GM19099 (cell line): Measurements from ENCODE around the gene TTLL8.
A peak's percentile ranks its signal among the peaks of the same experiment; 100 is the strongest.

Experiments
- POLR2A ChIP-seq: IDR thresholded peaks from 3 replicates; pipeline ENCODE4 v1.6.1; 2011; ENCODE audit warnings: low read depth; ENCODE audit not compliant: insufficient read length; ENCODE audit errors: extremely low read depth

Gene TTLL8

DNA sequence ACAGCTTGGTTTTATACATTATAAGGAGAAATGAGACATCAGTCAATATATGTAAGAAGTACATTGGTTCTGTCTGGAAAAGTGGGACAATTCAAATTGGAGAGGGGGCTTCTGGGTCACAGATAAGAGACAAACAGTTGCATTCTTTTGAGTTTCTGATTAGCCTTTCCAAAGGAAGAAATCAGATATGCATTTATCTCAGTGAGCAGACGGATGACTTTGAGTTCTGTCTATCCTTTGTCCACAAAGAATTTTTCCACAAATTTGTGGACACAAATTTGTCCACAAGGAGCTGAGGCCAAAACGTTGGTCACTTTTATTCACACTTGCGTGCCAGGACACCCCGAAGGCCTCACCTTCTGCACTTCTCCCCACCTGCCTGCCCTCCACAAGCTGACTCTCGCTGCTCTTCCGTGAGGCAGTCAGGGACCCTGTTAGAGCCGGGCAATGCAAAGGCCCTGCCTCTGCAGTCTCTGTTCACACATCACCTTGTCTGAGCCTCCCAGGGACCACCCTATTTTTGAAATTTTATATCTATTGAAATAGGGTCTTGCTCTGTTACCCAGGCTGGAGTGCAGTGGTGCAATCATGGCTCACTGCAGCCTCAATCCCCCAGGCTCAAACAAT is 66.1 kb downstream of the TTLL8 start:
- TF ChIP-seq POLR2A: no peak

DNA sequence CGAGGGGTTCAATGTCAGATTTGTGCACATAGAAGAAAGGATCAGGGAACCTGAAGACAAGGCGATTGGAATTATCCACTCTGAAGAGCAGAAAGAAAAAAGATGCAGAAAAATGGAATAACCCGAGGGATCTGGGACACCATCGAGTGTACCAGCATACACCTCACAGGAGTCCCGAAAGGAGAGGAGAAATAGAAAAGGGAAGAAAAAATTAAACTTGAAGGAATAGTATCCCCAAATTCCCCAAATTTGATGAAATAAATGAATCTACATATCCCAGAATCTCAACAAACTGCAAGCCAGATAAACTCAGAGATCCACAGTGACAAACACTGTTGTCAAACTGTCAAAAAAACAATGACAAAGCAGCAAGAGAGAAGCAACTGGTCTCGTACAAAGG is 66.9 kb downstream of the TTLL8 start:
- no peak for TF ChIP-seq POLR2A

DNA sequence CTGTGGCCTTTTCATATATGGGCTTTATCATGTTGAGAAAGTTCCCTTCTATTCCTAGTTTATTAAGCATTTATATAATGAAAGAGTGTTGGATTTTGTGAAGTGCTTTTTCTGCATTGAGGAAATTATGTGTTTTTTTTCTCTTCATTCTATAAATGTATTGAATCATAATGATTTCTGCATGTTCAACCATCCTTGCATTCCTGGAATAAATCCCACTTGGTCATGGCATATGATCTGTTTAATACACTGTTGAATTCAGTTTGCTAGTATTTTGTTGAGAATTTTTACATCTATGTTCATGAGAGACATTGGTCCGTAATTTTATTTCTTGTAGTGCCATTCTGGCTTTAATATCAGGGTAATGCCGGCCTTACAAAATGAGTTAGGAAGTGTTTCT is 71.8 kb downstream of the TTLL8 start:
- TF ChIP-seq POLR2A: no peak

DNA sequence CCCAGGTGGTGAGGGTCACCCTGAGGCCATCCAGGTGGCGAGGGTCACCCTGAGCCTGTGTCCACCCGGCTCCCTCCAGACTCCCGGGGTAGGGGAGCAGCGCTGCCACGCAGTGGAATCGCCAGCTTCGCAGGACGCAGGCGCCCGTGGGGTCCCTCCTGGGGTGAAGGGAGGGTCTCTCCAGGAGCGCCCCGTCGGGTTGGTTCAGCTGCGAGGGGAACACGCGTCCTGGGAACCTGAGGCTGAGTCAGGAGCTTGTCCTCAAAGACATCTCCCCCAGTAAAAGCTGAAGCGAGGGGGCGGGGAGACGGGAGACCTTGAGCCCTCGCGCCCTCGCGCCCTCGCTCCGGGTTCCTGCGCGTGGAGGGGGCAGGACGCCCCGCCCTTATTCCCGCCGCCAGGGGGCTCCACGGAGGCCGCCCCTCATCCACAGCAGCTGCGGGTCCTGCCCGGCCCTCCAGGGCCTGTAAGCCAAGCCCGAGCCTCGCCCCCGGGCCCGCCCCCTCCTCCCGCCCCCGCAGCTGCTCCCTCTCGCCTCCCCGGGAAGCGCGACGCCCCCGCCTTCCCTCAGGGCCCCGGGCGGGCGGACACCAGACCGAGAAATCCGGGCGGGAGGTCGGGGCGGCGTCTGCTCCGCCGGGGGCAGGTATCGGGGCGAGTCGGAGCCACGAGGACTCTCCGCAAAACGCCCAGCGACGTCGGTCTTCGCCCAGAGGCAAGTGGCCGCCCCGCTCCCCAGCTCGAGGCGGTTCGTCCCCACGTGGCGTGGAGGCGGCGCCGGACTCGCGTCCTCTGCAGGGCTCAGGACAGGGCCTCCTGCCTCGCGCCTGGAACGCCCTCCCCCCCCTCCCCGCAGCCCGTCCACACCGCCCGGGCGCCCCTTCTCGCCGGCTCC is 74.7 kb downstream of the TTLL8 start:
- no peak for TF ChIP-seq POLR2A

DNA sequence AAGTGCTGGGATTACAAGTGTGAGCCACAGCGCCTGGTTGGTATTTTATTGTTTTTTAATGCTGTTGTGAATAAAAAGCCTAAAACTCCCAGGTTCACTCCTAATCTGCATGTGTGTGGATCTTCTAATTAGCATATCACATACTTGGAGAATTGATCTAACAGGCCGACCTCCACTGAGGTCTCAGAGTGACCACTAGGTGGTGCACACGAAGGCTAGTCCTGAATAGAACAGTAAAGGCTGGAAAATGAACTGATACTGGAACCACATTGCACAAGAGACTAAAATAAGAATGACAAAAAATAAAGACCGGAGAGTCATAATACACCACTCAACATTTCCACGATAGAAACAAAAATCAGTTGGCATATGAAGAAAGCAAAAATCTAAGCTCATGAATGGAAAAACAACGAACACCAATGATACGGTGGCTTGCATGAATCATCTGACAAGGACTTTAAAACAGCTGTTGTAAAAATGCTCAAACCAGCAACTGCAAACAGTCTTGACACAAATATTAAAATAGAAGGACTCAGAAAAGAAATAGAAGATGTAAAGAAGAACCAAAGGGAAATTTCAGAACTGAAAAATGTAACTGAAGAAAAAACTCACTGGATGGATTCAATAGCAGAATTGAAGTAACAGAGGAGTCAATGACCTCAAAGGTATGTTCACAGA is 78.4 kb downstream of the TTLL8 start:
- no peak for TF ChIP-seq POLR2A

DNA sequence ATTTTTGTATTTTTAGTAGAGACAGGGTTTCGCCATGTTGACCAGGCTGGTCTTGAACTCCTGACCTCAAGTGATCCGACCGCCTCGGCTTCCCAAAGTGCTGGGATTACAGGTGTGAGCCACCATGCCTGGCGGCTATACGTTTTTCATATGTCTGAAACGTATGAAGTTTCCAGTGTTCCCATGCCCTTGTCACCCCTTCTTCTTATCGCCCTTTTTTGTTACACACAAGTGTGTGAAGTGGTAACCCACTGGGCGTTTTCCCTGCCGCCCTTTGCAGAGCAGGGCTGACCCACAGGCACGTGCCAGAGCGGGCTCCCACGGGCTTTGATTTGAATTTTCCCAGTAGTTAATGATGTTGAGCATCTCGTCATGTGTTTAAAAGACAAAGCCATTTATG is 80.5 kb downstream of the TTLL8 start:
- TF ChIP-seq POLR2A: no peak

DNA sequence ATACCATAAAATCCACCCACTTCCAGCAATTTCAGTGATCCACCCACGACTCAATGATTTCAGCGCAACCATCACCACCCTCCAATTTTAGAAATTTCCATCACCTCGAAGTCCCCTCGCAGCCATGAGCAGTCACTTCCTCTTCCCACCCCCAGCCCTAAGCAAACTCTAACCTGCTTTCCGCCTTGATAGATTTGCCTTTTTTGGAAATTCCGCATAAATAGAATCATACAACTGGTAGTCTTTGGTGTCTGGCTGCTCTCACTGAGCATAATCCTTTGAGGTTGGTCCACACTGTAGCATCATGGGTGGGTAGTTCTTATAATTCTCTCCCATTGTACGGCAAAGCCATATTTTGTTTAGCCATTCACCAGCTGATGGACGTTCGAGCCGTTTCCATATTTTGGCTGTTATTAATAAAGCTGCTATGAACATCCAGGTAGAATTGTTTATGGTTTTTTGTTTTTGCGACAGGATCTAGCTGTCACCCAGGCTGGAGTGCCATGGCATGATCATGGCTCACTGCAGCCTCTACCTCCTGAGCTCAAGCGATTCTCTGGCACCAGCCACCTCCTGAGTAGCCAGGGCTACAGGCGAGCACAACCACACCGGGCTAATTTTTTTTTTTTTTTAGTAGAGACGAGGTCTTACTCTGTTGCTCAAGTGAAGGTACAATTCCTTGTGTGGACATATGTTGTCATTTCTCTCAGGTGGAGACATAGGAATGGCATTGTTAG is 81.5 kb downstream of the TTLL8 start:
- no peak for TF ChIP-seq POLR2A

DNA sequence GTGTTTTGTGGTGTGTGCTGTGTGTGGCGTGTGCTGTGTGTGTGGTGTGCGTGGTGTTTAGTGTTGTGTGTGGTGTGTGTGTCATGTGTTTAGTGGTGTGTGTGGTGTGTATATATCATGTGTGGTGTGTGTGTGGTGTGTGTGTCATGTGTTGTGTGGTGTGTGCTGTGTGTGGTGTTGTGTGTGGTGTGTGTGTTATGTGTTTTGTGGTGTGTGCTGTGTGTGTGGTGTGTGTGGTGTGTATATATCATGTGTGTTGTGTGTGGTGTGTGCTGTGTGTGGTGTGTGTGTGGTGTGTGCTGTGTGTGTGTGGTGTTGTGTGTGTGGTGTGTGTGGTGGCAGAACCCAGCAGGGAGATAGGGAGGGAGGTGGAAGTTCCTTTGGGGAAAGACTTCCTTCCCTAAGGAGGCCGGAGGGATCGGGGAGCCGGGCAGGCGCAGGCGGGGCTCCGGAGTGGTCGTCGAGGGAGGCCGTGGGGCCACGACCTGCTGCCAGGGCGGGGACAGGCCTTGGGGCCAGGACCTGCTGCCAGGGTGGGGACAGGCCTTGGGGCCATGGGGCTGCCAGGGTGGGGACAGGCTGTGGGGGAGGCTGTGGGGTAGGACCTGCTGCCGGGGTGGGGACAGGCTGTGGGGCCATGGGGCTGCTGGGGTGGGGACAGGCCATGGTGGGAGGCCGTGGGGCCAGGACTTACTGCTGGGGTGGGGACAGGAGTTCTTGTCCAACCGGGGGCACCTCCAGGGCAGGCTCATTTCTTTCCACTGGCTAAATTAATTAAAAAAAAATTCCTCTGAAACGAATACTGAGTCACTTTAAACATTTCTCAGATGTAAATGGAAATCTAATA is 82.3 kb downstream of the TTLL8 start:
- no peak for TF ChIP-seq POLR2A

DNA sequence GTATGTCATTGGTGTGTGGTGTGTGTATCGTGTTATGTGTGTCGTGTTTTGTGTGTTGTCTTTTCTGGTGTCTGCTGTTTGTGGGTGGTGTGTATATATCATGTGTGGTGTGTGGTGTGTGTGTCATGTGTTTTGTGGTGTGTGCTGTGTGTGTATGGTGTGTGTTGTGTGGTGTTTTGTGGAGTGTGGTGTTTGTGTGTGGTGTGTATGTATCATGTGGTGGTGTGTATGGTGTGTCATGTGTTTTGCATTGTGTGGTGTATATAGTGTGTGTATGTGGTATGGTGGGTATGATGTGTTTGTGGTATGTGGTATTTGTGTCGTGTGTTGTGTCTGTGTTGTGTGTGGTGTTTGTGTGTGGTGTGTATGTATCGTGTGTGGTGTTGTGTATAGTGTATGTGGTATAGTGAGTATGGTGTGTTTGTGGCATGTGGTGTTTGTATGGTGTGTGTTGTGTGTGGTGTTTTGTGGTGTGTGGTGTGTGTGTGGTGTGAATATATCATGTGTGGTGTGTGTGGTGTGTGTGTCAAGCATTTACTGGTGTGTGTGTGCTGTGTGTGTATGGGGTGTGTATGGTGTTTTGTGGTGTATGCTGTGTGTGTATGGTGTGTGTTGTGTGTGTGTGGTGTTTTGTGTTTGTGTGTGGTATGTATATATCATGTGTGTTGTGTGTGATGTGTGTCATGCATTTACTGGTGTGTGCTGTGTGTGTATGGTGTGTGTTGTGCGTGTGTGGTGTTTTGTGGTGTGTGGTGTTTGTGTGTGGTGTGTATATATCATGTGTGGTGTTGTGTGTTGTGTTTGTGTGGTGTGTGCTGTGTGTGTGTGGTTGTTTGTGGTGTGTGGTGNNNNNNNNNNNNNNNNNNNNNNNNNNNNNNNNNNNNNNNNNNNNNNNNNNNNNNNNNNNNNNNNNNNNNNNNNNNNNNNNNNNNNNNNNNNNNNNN is 84.8 kb downstream of the TTLL8 start:
- no peak for TF ChIP-seq POLR2A

DNA sequence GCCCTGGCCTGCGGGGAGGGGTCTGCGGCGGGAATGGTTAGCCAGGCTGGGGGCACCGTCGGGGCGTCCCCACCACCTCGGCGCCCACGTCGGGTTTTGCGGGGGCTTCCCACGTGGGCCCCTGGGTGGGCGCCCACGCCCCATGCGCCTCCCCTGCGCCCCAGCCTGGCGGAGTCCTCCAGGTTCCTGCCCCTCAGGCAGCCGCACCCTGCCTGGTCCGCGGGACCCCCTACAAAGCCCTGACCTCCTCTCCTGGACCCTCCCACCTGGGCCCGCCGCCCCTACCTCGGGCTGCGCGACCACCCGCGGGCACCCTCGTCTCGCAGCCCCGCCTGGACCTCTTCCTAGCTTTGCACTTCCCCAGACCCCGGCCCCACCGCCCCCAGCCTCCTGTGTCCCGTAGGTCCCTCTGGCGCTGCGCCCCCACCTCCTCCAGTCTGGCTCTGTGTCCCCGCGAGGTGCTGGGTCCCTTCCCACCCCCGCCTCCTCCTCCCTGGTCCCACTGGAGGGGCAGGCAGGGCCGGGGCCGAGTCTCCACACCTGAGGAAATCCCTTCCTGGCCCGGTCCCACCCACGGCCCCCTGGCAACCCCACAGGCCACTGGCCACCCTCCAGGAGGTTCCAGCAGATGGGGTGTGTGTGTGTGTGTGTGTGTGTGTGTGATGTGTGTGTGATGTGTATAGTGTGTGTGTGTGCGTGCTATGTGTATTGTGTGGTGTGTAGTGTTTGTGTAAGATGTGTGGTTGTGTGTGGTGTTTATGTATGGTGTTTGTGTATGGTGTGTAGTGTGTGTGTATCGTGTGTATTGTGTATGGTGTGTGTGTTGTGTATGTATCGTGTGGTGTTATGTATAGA is 85.7 kb downstream of the TTLL8 start:
- no peak for TF ChIP-seq POLR2A

DNA sequence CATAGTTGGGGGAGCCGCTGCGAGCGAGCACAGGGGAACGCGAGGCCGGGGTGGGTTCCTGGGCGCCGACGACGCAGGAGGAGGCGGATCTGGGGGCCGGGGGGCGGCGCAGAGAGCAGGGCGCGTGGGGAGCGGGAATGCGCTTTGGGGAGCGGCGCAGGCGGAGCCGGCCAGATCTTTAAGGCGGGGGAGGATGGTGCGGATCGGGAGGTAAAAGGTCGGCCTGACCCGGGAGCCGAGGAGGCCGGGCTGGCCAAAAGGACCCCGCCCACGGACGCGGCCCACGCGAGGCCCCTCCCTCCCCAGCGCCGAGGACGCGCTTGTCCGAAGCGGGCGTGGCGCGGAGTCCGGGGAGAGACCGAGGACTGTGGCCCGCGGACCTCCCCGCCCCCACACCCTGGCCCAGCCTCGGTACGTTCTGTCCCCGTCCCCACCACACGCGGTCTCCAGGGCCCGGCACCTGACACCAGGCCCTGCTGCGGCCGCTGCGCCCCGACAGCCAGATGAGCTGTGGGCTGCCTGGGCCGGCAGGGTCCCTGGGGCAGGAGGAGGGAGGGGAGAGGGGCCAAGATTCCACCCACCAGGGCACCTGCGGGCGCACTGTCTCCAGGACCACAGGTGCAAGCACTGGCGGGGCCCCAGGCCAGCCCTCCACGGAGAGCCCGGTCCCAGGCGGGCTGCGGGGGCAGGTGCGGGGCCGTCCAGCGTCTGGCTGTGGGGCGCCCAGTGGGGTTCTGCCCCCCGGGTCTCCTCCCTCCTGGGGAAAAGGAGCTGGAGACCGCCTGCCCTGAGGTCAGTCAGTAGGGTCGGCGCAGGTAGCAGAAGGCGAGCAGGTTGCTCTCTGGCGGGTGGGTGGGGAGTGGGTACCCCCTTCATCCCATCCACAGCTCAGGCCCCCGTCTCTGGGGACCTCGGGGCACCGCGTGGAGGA is 86.6 kb downstream of the TTLL8 start:
- peak; percentile 30 for TF ChIP-seq POLR2A

DNA sequence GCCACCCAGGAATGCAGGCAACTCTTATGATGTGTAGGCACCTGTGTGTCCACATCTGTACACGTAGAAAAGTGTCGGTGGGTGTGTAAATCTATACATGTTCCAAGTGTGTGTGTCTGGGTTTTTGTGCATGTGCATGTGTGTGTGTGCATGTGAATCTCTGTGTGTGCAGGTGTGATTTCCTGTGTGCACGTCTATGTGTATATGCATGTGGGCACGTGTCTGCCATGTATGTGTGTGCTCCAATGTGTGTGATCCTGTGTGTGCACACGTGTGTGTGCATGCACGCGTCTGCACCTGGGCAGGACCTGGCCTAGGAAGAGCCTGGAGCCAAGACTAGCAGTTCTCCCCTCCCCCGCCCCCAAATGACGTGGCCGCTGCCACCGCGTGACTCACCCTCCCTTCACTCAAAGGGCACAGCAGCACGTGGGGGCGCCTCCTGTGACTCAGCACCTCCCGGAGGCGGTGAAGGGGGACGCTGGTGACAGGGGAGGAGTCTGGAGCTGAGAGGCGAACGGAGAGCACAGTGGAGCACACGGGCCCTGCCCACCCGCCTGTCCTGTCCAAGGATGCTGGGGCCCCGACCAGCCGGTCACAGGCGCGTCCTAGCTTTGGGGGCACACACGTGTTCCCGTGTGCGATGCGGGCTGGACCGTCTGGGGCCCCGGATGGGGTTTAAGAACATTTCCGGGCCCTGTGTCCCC is 87.4 kb downstream of the TTLL8 start:
- TF ChIP-seq POLR2A: peak; percentile 65
